ENCODE results near the gene SRP72. TPM values are rescaled to one million over a fixed set of nuclear protein-coding genes. Genes with fewer than 3 reads are reported as not detected.

The SRP72 gene
- total and polyA plus RNA-seq, 2 donors (not counting 3 experiments of a cell fraction or from before 2014, with no cell fraction given): 65.7 to 132 TPM

- FAIRE-seq (no peak), DNase-seq (ENCODE audit: low read depth, low spot score) (no peak)
- no peaks in the 10 kb centered on the region for H3K9me1 ChIP-seq (replicated peaks; ENCODE audit: control insufficient read depth, extremely low read depth, insufficient read depth, low read length)
- ChIA-PET CTCF (no interaction called here), POLR2A (no interaction called here)
- no peak overlapping the region for H3K27ac ChIP-seq (ENCODE audit: insufficient read depth, low read depth, low read length)
- dilution Hi-C loops (cut with MboI; ENCODE audit: extremely low pct_ligation_motif_present, low sequenced_read_pairs): no loop called here
- H3K9me3 ChIP-seq (replicated peaks; ENCODE audit: control insufficient read depth, insufficient read depth, low read length): no peaks in the 10 kb centered on the region
- H3K36me3 ChIP-seq (ENCODE audit: control insufficient read depth in 2 of 2, extremely low read depth in 1 of 2, insufficient read depth in 2 of 2, low read length in 2 of 2): peaks cover 7 to 42% of the 10 kb centered on the region in 2 experiments
- intact Hi-C loops (cut with micrococcal nuclease): no loop called here
- no peaks in the 10 kb centered on the region for H3K79me2 ChIP-seq (ENCODE audit: control insufficient read depth, insufficient read depth, low read length)
- H2AFZ ChIP-seq (ENCODE audit: low read depth, low read length): no peak overlapping the region
- BruUV-seq (replicated peaks): no TSS peak
- no peak overlapping the region for H3K4me2 ChIP-seq (ENCODE audit: insufficient read depth, low read length)
- no peaks in the 10 kb centered on the region for H3K27me3 ChIP-seq (ENCODE audit: control insufficient read depth in 2 of 2, insufficient read depth in 2 of 2, low read length in 2 of 2)
- no peaks in the 10 kb centered on the region for H4K20me1 ChIP-seq (replicated peaks; ENCODE audit: control insufficient read depth, extremely low read depth, insufficient read depth, low read length)
- TF ChIP-seq POLR2AphosphoS5 (IDR thresholded peaks at IDR 0.05; ENCODE audit: insufficient read depth, low read depth, low read length): no peak
- TF ChIP-seq JUN (IDR thresholded peaks at IDR 0.05; ENCODE audit: borderline replicate concordance, insufficient read depth, insufficient read length, low read depth): no peak
- TF ChIP-seq GATA2 (IDR thresholded peaks at IDR 0.05; ENCODE audit: insufficient read depth, insufficient read length, low read depth, low read length): no peak
- no peak for TF ChIP-seq EZH2 (IDR thresholded peaks at IDR 0.05; ENCODE audit: borderline replicate concordance, low read depth, low read length, severe bottlenecking)
- no peak for TF ChIP-seq MAX (IDR thresholded peaks at IDR 0.05; ENCODE audit: insufficient read depth, insufficient read length)
- no peak for TF ChIP-seq FOS (IDR thresholded peaks at IDR 0.05; ENCODE audit: borderline replicate concordance, insufficient read depth, low read length)
- no peak for TF ChIP-seq POLR2A (IDR thresholded peaks at IDR 0.05; ENCODE audit: low read depth, low read length)
- TF ChIP-seq MYC (IDR thresholded peaks at IDR 0.05; ENCODE audit: low read depth, low read length): no peak
- H3K9ac ChIP-seq (replicated peaks; ENCODE audit: extremely low read depth, insufficient read depth, low read length): no peak overlapping the region
- no peak overlapping the region for H3K4me3 ChIP-seq (replicated peaks in 1 of 3; ENCODE audit: insufficient read depth in 1 of 3, low read depth in 1 of 3, low read length in 3 of 3)
- H3K4me1 ChIP-seq (ENCODE audit: control insufficient read depth, extremely low read depth, insufficient read depth, low read length): no peaks in the 10 kb centered on the region
Observed at GRCh38 chr4:56477192-56477702, 9.8 kb downstream of the SRP72 start.

GRCh38 chr4:56480691-56481090 is 13.3 kb downstream of the SRP72 start:
- dilution Hi-C loops (cut with MboI; ENCODE audit: extremely low pct_ligation_motif_present, low sequenced_read_pairs): no loop called here
- Histone ChIP-seq H4K20me1 (replicated peaks; ENCODE audit: control insufficient read depth, extremely low read depth, insufficient read depth, low read length) (no peaks in the 10 kb centered on the region), H3K4me2 (ENCODE audit: insufficient read depth, low read length) (no peak overlapping the region), H3K4me1 (ENCODE audit: control insufficient read depth, extremely low read depth, insufficient read depth, low read length) (no peaks in the 10 kb centered on the region), H3K4me3 (replicated peaks in 1 of 3; ENCODE audit: insufficient read depth in 1 of 3, low read depth in 1 of 3, low read length in 3 of 3) (no peak overlapping the region), H3K79me2 (ENCODE audit: control insufficient read depth, insufficient read depth, low read length) (no peaks in the 10 kb centered on the region), H2AFZ (ENCODE audit: low read depth, low read length) (no peak overlapping the region), H3K9me1 (replicated peaks; ENCODE audit: control insufficient read depth, extremely low read depth, insufficient read depth, low read length) (no peaks in the 10 kb centered on the region), H3K9me3 (replicated peaks; ENCODE audit: control insufficient read depth, insufficient read depth, low read length) (no peaks in the 10 kb centered on the region), H3K27ac (ENCODE audit: insufficient read depth, low read depth, low read length) (no peak overlapping the region), H3K9ac (replicated peaks; ENCODE audit: extremely low read depth, insufficient read depth, low read length) (no peak overlapping the region), H3K36me3 (ENCODE audit: control insufficient read depth in 2 of 2, extremely low read depth in 1 of 2, insufficient read depth in 2 of 2, low read length in 2 of 2) (peaks cover 7 to 37% of the 10 kb centered on the region in 2 experiments), H3K27me3 (ENCODE audit: control insufficient read depth in 2 of 2, insufficient read depth in 2 of 2, low read length in 2 of 2) (no peaks in the 10 kb centered on the region)
- POLR2A ChIA-PET: no interaction called here
- FAIRE-seq: no peak
- TF ChIP-seq POLR2AphosphoS5 (IDR thresholded peaks at IDR 0.05; ENCODE audit: insufficient read depth, low read depth, low read length) (no peak), MAX (IDR thresholded peaks at IDR 0.05; ENCODE audit: insufficient read depth, insufficient read length) (no peak), POLR2A (IDR thresholded peaks at IDR 0.05; ENCODE audit: low read depth, low read length) (no peak), JUN (IDR thresholded peaks at IDR 0.05; ENCODE audit: borderline replicate concordance, insufficient read depth, insufficient read length, low read depth) (no peak), MYC (IDR thresholded peaks at IDR 0.05; ENCODE audit: low read depth, low read length) (no peak)
- intact Hi-C loops (cut with micrococcal nuclease): no loop called here
- CTCF ChIA-PET: interaction anchor here (1.4 kb wide), 1 partner anchor 13 kb away, joined by 3 read pairs; the partner anchor contains the start of gene SRP72
- BruUV-seq (replicated peaks): no TSS peak
- no peak for DNase-seq (ENCODE audit: low read depth, low spot score)

Data from endothelial cell of umbilical vein (primary cell).